ENCODE results near the gene CHST1.

- TF ChIP-seq CTCF (IDR thresholded peaks at IDR 0.05; ENCODE audit: insufficient read depth, low read depth, low read length): no peak
- no peak for TF ChIP-seq EZH2 (IDR thresholded peaks at IDR 0.05; ENCODE audit: insufficient read depth, low read length)
These were observed 37.1 kb upstream of the CHST1 start for GRCh38 chr11:45702511-45702910.

All from astrocyte (in vitro differentiated cells and primary cell).